Measurements from ENCODE around the gene EHD4. TPM values are rescaled to one million over a fixed set of nuclear protein-coding genes. Genes with fewer than 3 reads are reported as not detected.

EHD4 gene
- polyA plus RNA-seq, 3 donors: 12.8 to 16.0 (median 14.2) TPM

- TF ChIP-seq CTCF (IDR thresholded peaks at IDR 0.05): no peak
- H3K36me3 ChIP-seq (replicated peaks in 1 of 2; ENCODE audit: control insufficient read depth in 1 of 2, insufficient read depth in 2 of 2, low read length in 2 of 2): no peaks in the 10 kb centered on the region
- H3K4me3 ChIP-seq (replicated peaks in 1 of 3; ENCODE audit: low read depth in 2 of 3, low read length in 3 of 3): no peak overlapping the region
- no peak overlapping the region for H3K4me3 Mint-ChIP-seq
- H3K27ac Mint-ChIP-seq: peak overlapping the region in 1 of 7 donors; percentile 79
- H3K4me1 Mint-ChIP-seq: peaks cover 11% of the 10 kb centered on the region
- intact Hi-C loops (cut with micrococcal nuclease): loop anchor here in 1 of 2 donors (10.0 kb wide), 1 partner anchor 103 kb away; no protein-coding TSS in a partner anchor
- no peaks in the 10 kb centered on the region for H3K27me3 ChIP-seq (ENCODE audit: control insufficient read depth in 2 of 2, insufficient read depth in 2 of 2, low read length in 2 of 2)
- no peak for DNase-seq
- peaks cover 0 to 5% (median 3%) of the 10 kb centered on the region in 3 donors for H3K27me3 Mint-ChIP-seq (ENCODE audit: low read depth in 3 of 3)
- no peaks in the 10 kb centered on the region for H3K9me3 Mint-ChIP-seq
- H3K9ac ChIP-seq (ENCODE audit: insufficient read depth, low read length, poor library complexity, severe bottlenecking): no peak overlapping the region
- H3K36me3 Mint-ChIP-seq: no peaks in the 10 kb centered on the region
- H4K20me1 ChIP-seq (ENCODE audit: insufficient read depth, low read length): no peaks in the 10 kb centered on the region
- H3K79me2 ChIP-seq (ENCODE audit: insufficient read depth, low read length): no peaks in the 10 kb centered on the region
- no peaks in the 10 kb centered on the region for H3K9me3 ChIP-seq (replicated peaks in 1 of 2; ENCODE audit: control insufficient read depth in 1 of 2, insufficient read depth in 1 of 2, low read length in 2 of 2)
- H3K4me1 ChIP-seq (ENCODE audit: control insufficient read depth in 1 of 2, insufficient read depth in 2 of 2, low read length in 2 of 2): no peaks in the 10 kb centered on the region
- 97% methylated on average over 7 of the region's 10 CpGs for WGBS (ENCODE audit: insufficient coverage)
- H3K27ac ChIP-seq (ENCODE audit: low read depth in 1 of 2, low read length in 2 of 2): no peak overlapping the region
- H3K4me2 ChIP-seq (replicated peaks; ENCODE audit: extremely low read depth, low read length, poor library complexity, severe bottlenecking): no peak overlapping the region
- H2AFZ ChIP-seq (ENCODE audit: insufficient read depth, low read depth, low read length, poor library complexity, severe bottlenecking): no peak overlapping the region
These were observed 9.2 kb upstream of the EHD4 start for GRCh38 chr15:41981371-41982132.

DNA sequence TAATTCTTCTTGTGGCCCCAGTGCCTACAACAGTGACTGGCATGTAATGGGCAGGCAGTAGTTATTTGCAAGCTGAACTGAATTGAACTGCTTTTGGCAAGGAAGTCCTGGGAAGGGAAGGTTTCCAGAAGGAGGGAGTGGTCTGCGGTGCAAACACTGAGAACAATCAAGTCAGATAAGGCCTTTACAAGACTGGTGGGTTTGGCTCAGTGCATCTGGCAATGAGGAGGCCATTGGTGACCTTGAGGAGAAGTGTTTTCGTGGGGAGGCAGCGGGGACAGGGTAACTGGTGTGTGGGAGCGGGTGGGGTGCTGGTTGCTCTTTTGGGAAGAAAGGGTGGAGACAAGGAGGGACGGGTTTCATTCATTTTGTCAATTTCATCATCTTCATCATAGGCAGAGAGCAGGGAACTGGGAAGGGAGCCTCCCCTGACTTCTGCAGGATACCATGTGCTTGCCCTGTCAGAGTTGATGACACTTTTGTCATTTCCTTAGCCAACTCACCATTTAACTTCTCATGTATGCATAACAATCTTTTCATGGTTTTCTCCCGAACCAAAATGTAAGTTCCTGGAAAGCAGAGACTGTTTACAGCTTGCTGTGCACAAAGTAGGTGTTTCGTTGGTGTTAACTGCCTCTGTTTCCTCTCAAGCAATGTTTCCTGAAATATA is 8.4 kb upstream of the EHD4 start:
- intact Hi-C loops (cut with micrococcal nuclease): loop anchor here in 1 of 2 donors (10.0 kb wide), 1 partner anchor 104 kb away; no protein-coding TSS in a partner anchor
- no peak overlapping the region for H3K4me2 ChIP-seq (replicated peaks; ENCODE audit: extremely low read depth, low read length, poor library complexity, severe bottlenecking)
- peaks cover 12% of the 10 kb centered on the region for H3K4me1 Mint-ChIP-seq
- 93% methylated on average over 3 of the region's 7 CpGs for WGBS (ENCODE audit: insufficient coverage)
- TF ChIP-seq CTCF (IDR thresholded peaks at IDR 0.05): no peak
- DNase-seq: no peak
- no peaks in the 10 kb centered on the region for H4K20me1 ChIP-seq (ENCODE audit: insufficient read depth, low read length)
- H3K36me3 ChIP-seq (replicated peaks in 1 of 2; ENCODE audit: control insufficient read depth in 1 of 2, insufficient read depth in 2 of 2, low read length in 2 of 2): no peaks in the 10 kb centered on the region
- H3K9me3 Mint-ChIP-seq: no peaks in the 10 kb centered on the region
- peak overlapping the region in 3 of 7 donors; percentile 6 to 79 (median 75) for H3K27ac Mint-ChIP-seq
- H3K27ac ChIP-seq (ENCODE audit: low read depth in 1 of 2, low read length in 2 of 2): no peak overlapping the region
- no peak overlapping the region for H3K4me3 Mint-ChIP-seq
- no peaks in the 10 kb centered on the region for H3K36me3 Mint-ChIP-seq
- H3K4me3 ChIP-seq (replicated peaks in 1 of 3; ENCODE audit: low read depth in 2 of 3, low read length in 3 of 3): no peak overlapping the region
- no peaks in the 10 kb centered on the region for H3K4me1 ChIP-seq (ENCODE audit: control insufficient read depth in 1 of 2, insufficient read depth in 2 of 2, low read length in 2 of 2)
- peak overlapping the region; percentile 27 for H2AFZ ChIP-seq (ENCODE audit: insufficient read depth, low read depth, low read length, poor library complexity, severe bottlenecking)
- no peaks in the 10 kb centered on the region for H3K79me2 ChIP-seq (ENCODE audit: insufficient read depth, low read length)
- H3K27me3 ChIP-seq (ENCODE audit: control insufficient read depth in 2 of 2, insufficient read depth in 2 of 2, low read length in 2 of 2): no peaks in the 10 kb centered on the region
- H3K9me3 ChIP-seq (replicated peaks in 1 of 2; ENCODE audit: control insufficient read depth in 1 of 2, insufficient read depth in 1 of 2, low read length in 2 of 2): no peaks in the 10 kb centered on the region
- no peak overlapping the region for H3K9ac ChIP-seq (ENCODE audit: insufficient read depth, low read length, poor library complexity, severe bottlenecking)
- H3K27me3 Mint-ChIP-seq (ENCODE audit: low read depth in 3 of 3): peaks cover 0 to 5% (median 3%) of the 10 kb centered on the region in 3 donors

Measured in CD14-positive monocyte (primary cell).